T follicular helper cell (primary cell): ENCODE measurements around the gene UBE2A.

Experiments
- DNase-seq: peaks from one replicate; pipeline ENCODE4 v3.0.0-alpha.2; 2020; ENCODE audit warnings: low read depth

Gene UBE2A

GRCh38 chrX:119607018-119607389, 32.6 kb downstream of the UBE2A start:
- no peak for DNase-seq

GRCh38 chrX:119614776-119615175, 40.4 kb downstream of the UBE2A start:
- DNase-seq: no peak

- DNase-seq: no peak
Observed at GRCh38 chrX:119617517-119618164, 43.3 kb downstream of the UBE2A start.

- DNase-seq: no peak
Observed at GRCh38 chrX:119618439-119618838, 44.1 kb downstream of the UBE2A start.

- DNase-seq: no peak
Observed at GRCh38 chrX:119622356-119623232, 48.2 kb downstream of the UBE2A start.

GRCh38 chrX:119624417-119624816, 50.1 kb downstream of the UBE2A start:
- DNase-seq: no peak

- DNase-seq: no peak
Observed at GRCh38 chrX:119624951-119625668, 50.7 kb downstream of the UBE2A start.

- DNase-seq: no peak
Observed at GRCh38 chrX:119625843-119626242, 51.5 kb downstream of the UBE2A start.
